Upper lobe of right lung (tissue), 1 donor: ENCODE data around the gene IHH. TPM values are rescaled to one million over a fixed set of nuclear protein-coding genes. Genes with fewer than 3 reads are reported as not detected.

Experiments used
- ATAC-seq: fragments of 200-7000 bp; cut with Tn5 transposase; one replicate; pipeline ENCODE4 v1.9.1; 2020; ENCODE audit warnings: mild to moderate bottlenecking, moderate library complexity
- DNase-seq: peaks from one replicate; pipeline ENCODE4 v3.0.0-alpha.2; 2020
- H3K27ac ChIP-seq: fragments of 200-600 bp; one replicate; pipeline ENCODE4 v1.8.0; 2022
- H3K27me3 ChIP-seq: fragments of 200-600 bp; one replicate; pipeline ENCODE4 v1.8.0; 2022; ENCODE audit warnings: mild to moderate bottlenecking
- H3K36me3 ChIP-seq: fragments of 200-600 bp; one replicate; pipeline ENCODE4 v1.8.0; 2022
- H3K4me1 ChIP-seq: fragments of 200-600 bp; one replicate; pipeline ENCODE4 v1.8.0; 2022
- H3K4me3 ChIP-seq: fragments of 200-600 bp; one replicate; pipeline ENCODE4 v1.8.0; 2022; ENCODE audit warnings: mild to moderate bottlenecking
- H3K9me3 ChIP-seq: fragments of 200-600 bp; one replicate; pipeline ENCODE4 v1.8.0; 2022
- intact Hi-C: fragments of 100-400 bp; cut with DNase I; formaldehyde crosslinking; loops from one replicate; pipeline ENCODE4 v1.11.0; 2022
- long read RNA-seq: library from polyadenylated mRNA; unstranded; transcript quantifications from one replicate; pipeline ENCODE4 v2.0.0, GENCODE V29; 2021
- total RNA-seq: library from RNA; stranded (reverse); fragmentation: NEBNext Ultra II Directional; extraction: Animal tissue kit (Norgen Biotek cat#: 25700); gene quantifications from one replicate; pipeline ENCODE4 v1.2.1, GENCODE V29; 2021
- TF ChIP-seq, protein P1 (sequence below): fragments of 200-600 bp; IDR thresholded peaks from one replicate; pipeline ENCODE4 v1.8.0; 2022; ENCODE audit warnings: antibody characterized with exemption
- donor health status: DM: no; HTN: yes; CAD: no; lungs with severe emphysema.

IHH gene
- 0.69 TPM for total RNA-seq
- long read RNA-seq, partial matches to known transcripts = 0 of 1 reads
- long read RNA-seq, other reads (novel, unspliced or antisense) = 0 of 1 reads

DNA sequence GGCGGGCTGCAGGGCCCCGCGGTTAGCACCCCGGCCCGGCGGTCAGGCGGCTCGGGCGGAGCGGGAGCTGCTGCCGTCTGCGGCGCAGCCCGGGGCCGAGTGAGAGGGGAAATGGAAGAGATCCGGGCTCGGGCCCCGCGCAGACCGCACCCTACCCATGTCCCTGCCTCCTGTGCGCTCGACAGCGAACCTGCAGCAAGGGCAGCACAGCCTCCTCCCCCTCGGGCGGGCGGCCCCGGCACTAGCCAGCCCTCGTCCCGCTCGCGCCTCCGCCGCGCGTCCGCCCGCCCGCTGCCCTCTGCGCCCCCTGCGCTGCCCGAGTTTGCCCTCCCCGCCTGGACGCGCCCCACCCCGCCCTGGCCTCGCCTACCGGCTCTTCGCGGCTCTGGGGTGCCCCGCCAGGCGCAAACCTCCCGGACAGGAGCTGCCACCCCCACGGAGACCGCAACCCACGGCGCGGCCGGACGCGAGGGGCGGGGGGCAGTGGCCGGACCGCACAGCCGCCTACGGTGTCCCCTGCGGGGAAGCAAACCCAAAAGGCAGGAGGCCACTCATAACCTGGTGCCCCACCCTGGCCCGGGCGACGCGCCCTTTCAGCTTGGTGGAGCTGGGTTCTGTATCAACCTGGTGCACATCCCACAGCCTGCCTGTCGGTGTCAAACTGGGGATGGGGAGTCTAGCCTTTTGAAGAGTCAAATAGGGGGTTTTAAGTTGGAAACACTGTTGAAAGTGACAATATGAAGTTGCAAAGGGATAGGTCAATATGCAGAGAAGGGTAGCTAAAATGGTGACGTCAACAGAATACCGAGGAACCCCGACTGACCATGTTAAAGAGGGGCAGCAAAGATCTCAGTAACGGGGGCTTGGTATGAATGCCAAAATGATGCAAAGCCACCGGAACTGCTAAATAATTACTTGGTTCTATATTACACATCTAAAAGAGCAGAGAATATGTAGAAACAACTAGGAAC, at the start of gene IHH:
TSS of gene IHH (minus strand) at position 101 of the 971 bp plus-strand sequence. CDS start 454 bp downstream, outside the sequence.
- no peaks in the 10 kb centered on the region for H3K9me3 ChIP-seq
- peak within 1 kb of the TSS; percentile 32 for H3K4me3 ChIP-seq
- peaks cover 80% of the 10 kb centered on the region for H3K27me3 ChIP-seq
- TF ChIP-seq, protein P1, sequence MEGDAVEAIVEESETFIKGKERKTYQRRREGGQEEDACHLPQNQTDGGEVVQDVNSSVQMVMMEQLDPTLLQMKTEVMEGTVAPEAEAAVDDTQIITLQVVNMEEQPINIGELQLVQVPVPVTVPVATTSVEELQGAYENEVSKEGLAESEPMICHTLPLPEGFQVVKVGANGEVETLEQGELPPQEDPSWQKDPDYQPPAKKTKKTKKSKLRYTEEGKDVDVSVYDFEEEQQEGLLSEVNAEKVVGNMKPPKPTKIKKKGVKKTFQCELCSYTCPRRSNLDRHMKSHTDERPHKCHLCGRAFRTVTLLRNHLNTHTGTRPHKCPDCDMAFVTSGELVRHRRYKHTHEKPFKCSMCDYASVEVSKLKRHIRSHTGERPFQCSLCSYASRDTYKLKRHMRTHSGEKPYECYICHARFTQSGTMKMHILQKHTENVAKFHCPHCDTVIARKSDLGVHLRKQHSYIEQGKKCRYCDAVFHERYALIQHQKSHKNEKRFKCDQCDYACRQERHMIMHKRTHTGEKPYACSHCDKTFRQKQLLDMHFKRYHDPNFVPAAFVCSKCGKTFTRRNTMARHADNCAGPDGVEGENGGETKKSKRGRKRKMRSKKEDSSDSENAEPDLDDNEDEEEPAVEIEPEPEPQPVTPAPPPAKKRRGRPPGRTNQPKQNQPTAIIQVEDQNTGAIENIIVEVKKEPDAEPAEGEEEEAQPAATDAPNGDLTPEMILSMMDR = no peak
- no peak within 1 kb of the TSS for H3K27ac ChIP-seq
- DNase-seq (peak; percentile 77), ATAC-seq (peak; percentile 33)
- peaks cover 30% of the 10 kb centered on the region for H3K4me1 ChIP-seq
- intact Hi-C loops = no loop called here
- H3K36me3 ChIP-seq = no peaks in the 10 kb centered on the region

DNA sequence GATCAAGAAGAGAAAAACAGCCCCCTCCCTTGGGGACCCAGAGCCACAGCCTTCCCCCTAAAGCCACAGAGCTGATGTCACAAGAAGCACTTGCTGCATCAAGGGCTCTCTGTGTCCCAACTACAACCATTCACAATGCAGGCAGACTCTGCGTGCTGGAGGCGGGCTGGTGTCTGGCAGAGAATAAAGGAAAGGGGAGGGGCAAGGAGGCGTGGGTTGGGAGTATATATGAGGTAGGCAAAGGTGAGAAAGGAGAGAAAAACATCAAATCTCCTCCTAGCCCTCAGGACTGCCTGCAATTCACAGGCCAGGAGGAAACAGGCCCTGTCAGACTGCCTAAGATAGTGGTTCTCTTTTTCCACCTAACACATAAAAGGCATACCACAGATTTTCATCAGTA, 48.8 kb upstream of the IHH start:
- peak; percentile 73 for DNase-seq
- no peak overlapping the region for H3K4me3 ChIP-seq
- no peaks in the 10 kb centered on the region for H3K27me3 ChIP-seq
- peaks cover 22% of the 10 kb centered on the region for H3K4me1 ChIP-seq
- TF ChIP-seq, protein P1 = no peak
- no peaks in the 10 kb centered on the region for H3K9me3 ChIP-seq
- no peak overlapping the region for H3K27ac ChIP-seq
- peak; percentile 88 for ATAC-seq
- H3K36me3 ChIP-seq = no peaks in the 10 kb centered on the region
- intact Hi-C loops = no loop called here

DNA sequence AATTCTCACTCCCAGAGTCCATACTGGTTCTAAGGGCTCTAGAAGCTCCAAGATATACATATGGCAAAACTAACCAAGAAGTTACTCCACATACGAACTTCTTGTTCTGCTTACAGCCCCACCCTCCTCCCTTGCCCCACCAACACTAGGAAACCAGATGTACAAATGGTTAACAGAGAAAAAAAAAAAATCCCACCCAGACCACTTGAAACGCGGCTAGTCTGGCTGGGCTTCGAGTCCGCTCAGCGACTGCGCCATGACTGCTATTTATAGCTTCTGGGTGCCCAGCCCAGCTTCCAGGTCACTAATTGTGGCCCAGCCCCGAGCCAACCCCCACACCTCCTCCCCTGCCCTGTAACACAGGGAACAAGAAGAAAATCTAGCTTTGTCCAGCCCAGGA, 47.0 kb upstream of the IHH start:
- peak; percentile 75 for ATAC-seq
- Histone ChIP-seq H3K27me3 (no peaks in the 10 kb centered on the region), H3K4me3 (no peak overlapping the region), H3K27ac (no peak overlapping the region), H3K36me3 (no peaks in the 10 kb centered on the region), H3K4me1 (peaks cover 22% of the 10 kb centered on the region), H3K9me3 (no peaks in the 10 kb centered on the region)
- TF ChIP-seq, protein P1 = no peak
- intact Hi-C loops = no loop called here
- peak; percentile 67 for DNase-seq

DNA sequence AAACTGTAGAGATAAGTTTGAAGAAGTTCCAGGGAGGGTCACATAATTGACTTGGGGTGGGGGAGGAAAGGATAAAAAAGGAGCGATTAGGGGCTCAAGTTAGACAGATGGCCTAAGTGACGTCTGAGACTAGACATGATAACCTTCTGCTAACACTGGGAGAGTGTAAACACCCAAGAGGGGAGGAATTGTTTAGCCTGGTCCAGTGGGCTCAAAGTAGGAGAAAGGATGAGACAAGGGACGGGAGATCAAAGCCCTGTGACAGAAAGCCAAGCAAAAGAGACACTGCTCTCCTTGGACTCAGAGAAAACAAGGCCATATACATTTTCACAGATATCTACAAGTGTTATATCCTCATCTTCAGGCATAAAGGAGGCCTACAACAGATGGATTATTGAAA, 45.5 kb upstream of the IHH start:
- DNase-seq (no peak), ATAC-seq (no peak)
- intact Hi-C loops = no loop called here
- H3K27ac ChIP-seq = no peak overlapping the region
- peaks cover 22% of the 10 kb centered on the region for H3K4me1 ChIP-seq
- no peaks in the 10 kb centered on the region for H3K36me3 ChIP-seq
- TF ChIP-seq, protein P1 = no peak
- H3K4me3 ChIP-seq = no peak overlapping the region
- no peaks in the 10 kb centered on the region for H3K27me3 ChIP-seq
- no peaks in the 10 kb centered on the region for H3K9me3 ChIP-seq

DNA sequence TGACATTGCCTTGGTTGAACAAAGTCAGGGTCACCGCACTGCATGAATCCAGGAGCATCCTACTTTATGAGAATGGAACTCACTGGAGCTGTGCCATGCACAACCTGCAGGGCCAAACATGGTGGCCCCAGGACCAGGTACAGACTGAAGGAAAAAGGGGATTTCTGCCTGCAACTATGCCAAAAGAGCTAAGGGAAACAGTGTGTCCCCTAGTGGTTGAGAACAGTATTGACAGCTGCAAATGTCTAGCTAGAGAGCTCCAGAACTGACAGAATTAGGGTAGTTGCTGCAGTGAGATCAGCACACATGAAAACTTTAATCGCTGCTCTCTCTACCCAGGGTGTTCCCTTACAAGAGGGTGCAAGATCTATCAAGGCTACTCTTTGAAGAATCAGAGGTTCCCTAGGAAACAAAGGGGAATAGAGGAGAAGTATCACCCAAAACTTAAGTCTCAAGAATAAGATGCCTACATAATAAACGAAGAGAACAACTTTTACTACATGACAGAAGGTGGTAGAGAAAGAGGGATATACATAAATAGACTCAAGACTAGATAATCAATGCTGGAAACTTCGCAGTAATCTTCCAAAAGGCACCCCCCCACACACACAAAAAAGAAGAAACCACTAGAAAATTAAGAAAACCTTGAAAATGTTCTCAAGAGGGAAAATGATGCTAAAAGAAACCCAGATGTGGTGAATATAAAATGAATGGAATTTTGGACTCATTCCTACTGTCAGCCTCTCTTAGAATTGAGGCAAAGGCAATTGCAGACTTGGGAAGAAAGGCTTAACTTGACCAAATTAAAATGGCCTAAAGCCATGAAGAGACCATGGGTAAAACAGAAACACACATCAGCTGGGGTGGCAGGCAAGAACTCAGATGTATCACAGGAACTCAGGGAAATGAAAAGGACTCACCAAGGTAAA, 43.6 kb upstream of the IHH start:
- H3K4me1 ChIP-seq = peaks cover 18% of the 10 kb centered on the region
- intact Hi-C loops = no loop called here
- no peaks in the 10 kb centered on the region for H3K27me3 ChIP-seq
- H3K36me3 ChIP-seq = no peaks in the 10 kb centered on the region
- H3K9me3 ChIP-seq = no peaks in the 10 kb centered on the region
- H3K4me3 ChIP-seq = no peak overlapping the region
- ATAC-seq = peak; percentile 77
- no peak for DNase-seq
- TF ChIP-seq, protein P1 = peak; percentile 70
- no peak overlapping the region for H3K27ac ChIP-seq
